Mesendoderm (in vitro differentiated cells): ENCODE results near the gene CP.

Source experiments
- DNase-seq: peaks from one replicate; pipeline ENCODE4 v3.0.0; 2013
- H2AK5ac ChIP-seq: 2 replicates; pipeline ENCODE4 v1.6.1; 2013; ENCODE audit warnings: low read length, inconsistent platforms
- H2BK120ac ChIP-seq: 2 replicates; pipeline ENCODE4 v1.6.1; 2013; ENCODE audit warnings: low read depth, mild to moderate bottlenecking, low read length, moderate library complexity, mixed read lengths
- H2BK15ac ChIP-seq: replicated peaks from 2 replicates; pipeline ENCODE4 v1.6.1; 2013; ENCODE audit warnings: low read depth, mild to moderate bottlenecking, moderate library complexity
- H2BK5ac ChIP-seq: 2 replicates; pipeline ENCODE4 v1.6.1; 2013; ENCODE audit warnings: low read length, inconsistent platforms
- H3K18ac ChIP-seq: 2 replicates; pipeline ENCODE4 v1.6.1; 2013; ENCODE audit warnings: mild to moderate bottlenecking, low read length, mixed read lengths
- H3K23ac ChIP-seq: one replicate; pipeline ENCODE4 v1.6.1; 2013; ENCODE audit warnings: low read length
- H3K27ac ChIP-seq: 2 replicates; pipeline ENCODE4 v1.5.1; 2013; ENCODE audit warnings: low read depth, mild to moderate bottlenecking, inconsistent platforms, low read length, moderate library complexity
- H3K27me3 ChIP-seq: 2 replicates; pipeline ENCODE4 v1.6.1; 2013; ENCODE audit warnings: low read length, control low read depth, mild to moderate bottlenecking, inconsistent platforms; ENCODE audit not compliant: insufficient read depth, poor library complexity
- H3K36me3 ChIP-seq: 2 replicates; pipeline ENCODE4 v1.6.1; 2013; ENCODE audit warnings: low read length, inconsistent platforms; ENCODE audit not compliant: control insufficient read depth, insufficient read depth
- H3K4ac ChIP-seq: one replicate; pipeline ENCODE4 v1.6.1; 2013; ENCODE audit warnings: low read depth, mild to moderate bottlenecking, low read length, moderate library complexity
- H3K4me1 ChIP-seq: 2 replicates; pipeline ENCODE4 v1.6.1; 2013; ENCODE audit warnings: low read depth, low read length, inconsistent platforms; ENCODE audit not compliant: control insufficient read depth
- H3K4me2 ChIP-seq: 2 replicates; pipeline ENCODE4 v1.6.1; 2013; ENCODE audit warnings: low read length
- H3K4me3 ChIP-seq: 2 replicates; pipeline ENCODE4 v1.5.1; 2013; ENCODE audit warnings: mild to moderate bottlenecking, low read length
- H3K56ac ChIP-seq: one replicate; pipeline ENCODE4 v1.6.1; 2013; ENCODE audit warnings: low read length
- H3K79me1 ChIP-seq: 2 replicates; pipeline ENCODE4 v1.6.1; 2013; ENCODE audit warnings: low read length, inconsistent platforms
- H3K79me2 ChIP-seq: 2 replicates; pipeline ENCODE4 v1.6.1; 2013; ENCODE audit warnings: mild to moderate bottlenecking, low read length; ENCODE audit not compliant: control insufficient read depth, insufficient read depth
- H3K9ac ChIP-seq: 2 replicates; pipeline ENCODE4 v1.6.1; 2013; ENCODE audit warnings: low read length, inconsistent platforms
- H4K5ac ChIP-seq: one replicate; pipeline ENCODE4 v1.6.1; 2013; ENCODE audit warnings: low read length
- H4K8ac ChIP-seq: one replicate; pipeline ENCODE4 v1.6.1; 2013; ENCODE audit warnings: low read depth, mild to moderate bottlenecking, control low read depth, low read length, moderate library complexity
- WGBS: extraction: QIAGEN DNeasy Blood & Tissue Kit; methylation state at CpG from one replicate; pipeline ENCODE4 v1.1.7; 2013; ENCODE audit warnings: low lambda C conversion rate, missing lambda C conversion rate; ENCODE audit not compliant: insufficient coverage; ENCODE audit errors: extremely low coverage; 5-methylcytosine and 5-hydroxymethylcytosine counted together

Gene CP

DNA sequence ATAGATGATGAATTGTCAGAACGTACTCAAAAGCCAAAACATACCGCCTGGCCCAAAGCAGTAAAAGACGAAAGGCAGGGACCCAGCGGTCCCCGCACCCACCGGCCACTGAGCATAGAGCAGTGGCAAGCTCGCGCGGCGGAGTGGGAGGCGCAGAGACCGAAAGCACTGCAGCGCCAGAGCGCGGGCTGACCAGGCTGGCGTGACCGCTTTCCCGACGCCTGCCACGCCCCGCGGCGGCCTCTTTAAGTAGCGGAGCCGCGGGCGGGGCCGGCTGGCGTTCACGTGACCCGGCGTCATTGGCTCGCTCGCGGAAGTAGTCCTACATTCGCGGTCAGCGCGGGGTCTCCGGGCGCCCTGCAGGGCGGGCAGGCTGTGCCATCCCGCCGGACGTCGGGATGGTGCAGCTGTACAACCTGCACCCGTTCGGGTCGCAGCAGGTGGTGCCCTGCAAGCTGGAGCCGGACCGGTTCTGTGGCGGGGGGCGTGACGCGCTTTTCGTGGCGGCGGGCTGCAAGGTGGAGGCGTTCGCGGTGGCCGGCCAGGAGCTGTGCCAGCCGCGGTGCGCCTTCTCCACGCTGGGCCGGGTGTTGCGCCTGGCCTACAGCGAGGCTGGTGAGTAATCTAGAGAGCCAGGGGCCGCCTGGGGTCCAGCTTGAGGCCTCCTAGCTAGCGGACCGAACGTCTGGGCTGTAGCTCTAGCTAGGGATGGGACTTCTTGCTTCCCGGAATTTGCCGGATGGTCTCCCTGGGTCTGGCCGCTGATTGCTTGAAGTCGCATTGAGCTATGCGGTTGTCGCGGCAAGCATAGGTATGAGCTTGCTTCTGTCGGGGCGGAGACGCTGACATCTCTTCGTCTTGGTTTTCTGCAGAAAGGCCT lies 92.1 kb downstream of the CP start, which contains the start of gene HPS3:
Gene HPS3 (plus strand): TSS at position 313 of the 880 bp plus-strand sequence. CDS start 86 bp downstream, at position 399.
- Histone ChIP-seq H3K27ac (no peak within 1 kb of the TSS), H3K18ac (peak within 1 kb of the TSS; percentile 76), H3K56ac (peak within 1 kb of the TSS; percentile 92), H3K79me2 (peaks cover 7% of the 10 kb centered on the region), H3K79me1 (peaks cover under 1% of the 10 kb centered on the region), H3K23ac (no peak within 1 kb of the TSS), H4K5ac (no peak within 1 kb of the TSS), H3K9ac (peak within 1 kb of the TSS; percentile 77), H3K4ac (peak within 1 kb of the TSS; percentile 76), H2BK5ac (no peak within 1 kb of the TSS), H2BK15ac (no peak within 1 kb of the TSS), H3K4me2 (peak within 1 kb of the TSS; percentile 59), H2AK5ac (no peak within 1 kb of the TSS), H3K4me1 (no peaks in the 10 kb centered on the region), H2BK120ac (no peak within 1 kb of the TSS), H3K4me3 (peak within 1 kb of the TSS; percentile 82), H3K27me3 (no peaks in the 10 kb centered on the region), H3K36me3 (no peaks in the 10 kb centered on the region), H4K8ac (no peak within 1 kb of the TSS)
- no CpG with 5 or more reads among the region's 84 CpGs for WGBS
- DNase-seq = peak; percentile 90

- Histone ChIP-seq H3K27me3 (no peaks in the 10 kb centered on the region), H3K56ac (no peak overlapping the region), H3K18ac (no peak overlapping the region), H3K4me1 (no peaks in the 10 kb centered on the region), H2BK15ac (no peak overlapping the region), H3K27ac (no peak overlapping the region), H3K4me2 (peak overlapping the region; percentile 59), H4K5ac (no peak overlapping the region), H3K23ac (no peak overlapping the region), H2AK5ac (no peak overlapping the region), H3K79me1 (no peaks in the 10 kb centered on the region), H2BK5ac (no peak overlapping the region), H3K79me2 (peaks cover 7% of the 10 kb centered on the region), H3K4ac (no peak overlapping the region), H4K8ac (no peak overlapping the region), H3K36me3 (no peaks in the 10 kb centered on the region), H3K4me3 (no peak overlapping the region), H3K9ac (peak overlapping the region; percentile 72), H2BK120ac (no peak overlapping the region)
- WGBS = no CpG with 5 or more reads among the region's 4 CpGs
- DNase-seq = no peak
Measured at GRCh38 chr3:149128821-149129220, 92.8 kb downstream of the CP start.

DNA sequence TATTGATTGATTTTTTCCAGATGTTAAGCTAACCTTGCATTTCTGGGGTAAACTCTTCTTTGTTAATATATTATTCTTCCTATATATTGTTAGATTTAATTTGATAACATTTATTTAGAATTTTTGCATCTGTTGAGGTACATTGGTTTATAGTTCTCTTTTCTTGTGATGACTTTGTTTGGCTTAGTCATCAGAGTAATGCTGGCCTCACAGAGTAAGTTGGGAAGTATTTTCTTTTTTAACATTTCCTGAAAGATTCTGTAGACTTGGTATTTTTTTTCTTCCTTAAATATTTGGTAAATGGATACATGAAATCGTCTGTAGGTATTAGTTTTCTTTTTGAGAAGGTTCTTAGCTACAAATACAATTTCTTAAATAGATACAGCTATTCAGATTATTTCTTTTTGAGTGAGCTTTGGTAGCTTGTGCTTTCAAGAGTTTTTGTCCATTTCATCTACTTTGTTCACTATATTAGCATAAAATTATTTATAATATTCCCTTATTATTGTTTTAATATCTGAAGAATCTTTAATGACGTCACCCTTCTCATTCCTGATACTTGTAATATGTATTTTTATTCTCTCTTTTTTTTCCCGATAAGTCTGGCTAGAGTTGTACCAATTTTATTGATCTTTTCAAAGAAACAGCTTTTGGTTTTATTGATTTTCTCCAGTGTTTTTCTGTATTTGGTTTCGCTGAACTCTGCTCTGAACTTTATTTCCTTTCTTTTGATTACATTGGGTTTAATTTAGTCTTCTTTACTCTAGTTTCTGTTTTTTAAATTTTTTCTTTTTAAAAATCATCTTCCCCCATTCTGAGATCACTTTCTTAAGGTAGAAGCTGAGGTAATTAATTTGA lies 98.7 kb downstream of the CP start:
- DNase-seq = no peak

More for the DNA sequence above, 98.7 kb downstream of the CP start:
- no peaks in the 10 kb centered on the region for H3K4me1 ChIP-seq
- no peak overlapping the region for H3K4me3 ChIP-seq
- no peak overlapping the region for H3K4ac ChIP-seq
- H2BK120ac ChIP-seq = no peak overlapping the region
- no peak overlapping the region for H3K4me2 ChIP-seq
- no peaks in the 10 kb centered on the region for H3K79me1 ChIP-seq
- no peak overlapping the region for H2BK5ac ChIP-seq
- H3K27ac ChIP-seq = no peak overlapping the region
- no peaks in the 10 kb centered on the region for H3K27me3 ChIP-seq
- no peak overlapping the region for H3K18ac ChIP-seq
- no peak overlapping the region for H2BK15ac ChIP-seq
- H3K23ac ChIP-seq = no peak overlapping the region
- H3K9ac ChIP-seq = no peak overlapping the region
- no peaks in the 10 kb centered on the region for H3K79me2 ChIP-seq
- no peak overlapping the region for H3K56ac ChIP-seq
- no peaks in the 10 kb centered on the region for H3K36me3 ChIP-seq
- no peak overlapping the region for H4K5ac ChIP-seq
- H4K8ac ChIP-seq = no peak overlapping the region
- WGBS = no CpG with 5 or more reads among the region's 4 CpGs
- no peak overlapping the region for H2AK5ac ChIP-seq
